ENCODE measurements around the gene GPR132.
"Not testable (repeated sequence)": the region's sequence is repeated elsewhere in the genome, so short reads cannot be mapped to it uniquely, and the experiment has no call there.

Gene GPR132

DNA sequence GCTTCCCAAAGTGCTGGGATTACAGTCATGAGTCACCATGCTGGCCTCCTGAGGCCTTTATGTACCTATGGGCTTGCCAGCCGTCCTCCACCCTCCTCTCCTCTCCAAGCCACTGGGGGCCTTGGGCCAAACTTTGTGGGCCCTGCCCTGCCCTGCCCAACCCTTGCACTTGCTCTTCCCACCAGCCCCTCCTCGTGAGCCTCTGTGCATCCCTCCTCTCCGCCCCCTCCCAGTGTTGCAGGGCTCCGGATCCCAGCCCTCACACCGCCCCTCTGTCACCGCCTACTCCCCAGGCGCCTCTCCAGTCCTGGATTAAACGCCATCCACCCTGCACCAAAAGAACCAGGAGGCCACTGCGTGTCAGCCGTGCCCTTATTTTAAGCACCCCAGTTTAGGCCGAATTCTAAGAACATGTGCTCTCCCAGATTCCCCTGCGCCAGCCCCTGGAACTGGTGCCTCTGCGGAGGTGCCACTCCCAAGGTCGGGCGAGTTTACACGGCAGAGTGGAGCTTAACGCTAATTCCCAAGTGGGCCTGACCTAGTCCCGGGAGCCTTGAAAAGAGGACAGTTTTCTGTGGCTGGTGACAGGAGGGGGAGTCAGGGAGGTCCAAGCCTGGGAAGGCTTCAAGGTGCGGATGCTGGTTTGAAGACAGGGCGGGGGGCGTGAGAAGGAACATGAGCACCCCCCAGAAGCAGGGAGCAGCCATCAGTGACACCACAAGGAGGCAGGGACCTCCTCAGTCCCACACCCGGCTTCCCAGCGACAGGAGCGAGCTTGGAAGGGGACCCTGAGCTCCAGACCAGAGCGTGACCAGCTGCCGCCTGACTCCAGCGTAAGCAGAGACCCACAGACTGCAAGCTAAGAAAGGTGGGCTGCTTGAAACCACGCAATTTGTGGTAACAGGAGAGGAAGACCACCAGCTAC is 23.1 kb downstream of the GPR132 start:
- no peak for DNase-seq (ENCODE audit: low read depth)

DNA sequence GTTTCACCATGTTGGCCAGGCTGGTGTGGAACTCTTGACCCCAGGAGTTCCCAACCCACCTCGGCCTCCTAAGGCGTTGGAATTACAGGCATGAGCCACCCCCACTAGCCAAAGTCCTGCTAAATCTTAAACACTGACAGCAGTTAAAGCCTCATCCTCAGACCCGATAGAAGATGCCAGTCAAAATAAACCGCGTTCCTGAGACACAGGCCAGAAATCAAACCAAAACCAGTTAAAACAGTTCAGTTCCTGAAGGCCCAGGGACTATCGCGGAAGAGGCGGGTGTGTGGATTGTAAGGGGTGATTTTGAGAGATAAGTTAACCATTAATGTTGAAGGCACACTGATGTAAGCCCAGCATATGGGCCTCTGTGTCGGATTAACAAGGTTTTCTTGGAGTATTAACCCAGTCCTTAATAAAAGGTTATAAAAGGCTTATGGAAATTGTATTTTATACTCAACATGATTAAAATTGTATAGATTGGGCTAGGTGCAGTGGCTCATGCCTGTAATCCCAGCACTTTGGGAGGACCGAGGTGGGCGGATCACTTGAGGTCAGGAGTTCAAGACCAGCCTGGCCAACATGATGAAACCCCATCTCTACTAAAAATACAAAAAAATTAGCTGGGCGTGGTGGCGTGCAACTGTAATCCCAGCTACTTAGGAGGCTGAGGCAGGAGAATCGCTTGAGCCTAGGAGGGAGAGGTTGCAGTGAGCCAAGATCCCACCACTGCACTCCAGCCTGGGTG is 25.6 kb downstream of the GPR132 start:
- DNase-seq (ENCODE audit: low read depth) = no peak

DNA sequence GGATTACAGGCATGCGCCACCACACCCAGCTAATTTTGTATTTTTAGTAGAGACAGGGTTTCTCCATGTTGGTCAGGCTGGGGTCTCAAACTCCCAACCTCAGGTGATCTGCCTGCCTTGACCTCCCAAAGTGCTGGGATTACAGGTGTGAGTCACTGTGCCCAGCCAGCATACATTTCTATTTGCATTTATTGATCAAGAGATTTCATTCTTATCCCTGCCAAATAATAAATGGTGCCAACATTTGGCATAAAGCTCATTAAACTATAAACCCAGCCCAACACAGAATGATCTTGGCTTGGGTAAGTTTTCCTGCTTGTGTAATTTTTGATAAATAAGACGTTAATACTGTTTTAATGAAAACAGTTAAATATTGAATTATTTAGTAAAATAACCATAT is 29.6 kb downstream of the GPR132 start:
- not testable (repeated sequence) for DNase-seq (ENCODE audit: low read depth)

DNA sequence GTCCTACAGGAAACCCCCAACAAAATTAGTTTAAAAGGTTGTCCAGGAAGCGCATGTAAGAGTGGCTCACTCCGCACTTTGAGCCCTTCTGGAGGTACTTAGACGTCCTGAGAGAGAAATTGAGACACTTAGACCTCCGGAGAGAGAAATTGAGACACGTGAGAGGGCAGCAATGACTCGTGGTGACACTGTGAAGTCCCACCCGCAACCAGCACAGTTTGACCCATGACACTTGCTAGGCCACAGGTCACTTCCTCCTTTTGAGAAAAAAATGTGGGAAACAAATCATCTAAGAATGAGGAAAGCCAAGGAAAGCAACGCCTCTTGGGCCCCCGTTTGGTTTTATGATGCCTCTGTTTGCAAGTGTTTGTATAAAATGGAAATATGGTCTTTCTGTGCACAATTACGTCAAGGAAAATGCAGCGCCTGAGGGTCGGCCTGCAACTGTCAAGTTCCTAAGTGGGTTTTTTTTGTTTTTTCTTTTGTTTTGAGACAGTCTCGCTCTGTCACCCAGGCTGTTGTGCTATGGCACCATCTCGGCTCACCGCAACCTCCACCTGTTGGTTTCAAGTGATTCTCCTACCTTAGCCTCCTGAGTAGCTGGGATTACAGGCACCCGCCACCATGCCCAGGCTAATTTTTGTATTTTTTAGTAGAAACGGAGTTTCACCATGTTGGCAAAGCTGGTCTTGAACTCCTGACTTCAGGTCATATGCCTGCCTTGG is 30.8 kb downstream of the GPR132 start:
- DNase-seq (ENCODE audit: low read depth) = no peak

DNA sequence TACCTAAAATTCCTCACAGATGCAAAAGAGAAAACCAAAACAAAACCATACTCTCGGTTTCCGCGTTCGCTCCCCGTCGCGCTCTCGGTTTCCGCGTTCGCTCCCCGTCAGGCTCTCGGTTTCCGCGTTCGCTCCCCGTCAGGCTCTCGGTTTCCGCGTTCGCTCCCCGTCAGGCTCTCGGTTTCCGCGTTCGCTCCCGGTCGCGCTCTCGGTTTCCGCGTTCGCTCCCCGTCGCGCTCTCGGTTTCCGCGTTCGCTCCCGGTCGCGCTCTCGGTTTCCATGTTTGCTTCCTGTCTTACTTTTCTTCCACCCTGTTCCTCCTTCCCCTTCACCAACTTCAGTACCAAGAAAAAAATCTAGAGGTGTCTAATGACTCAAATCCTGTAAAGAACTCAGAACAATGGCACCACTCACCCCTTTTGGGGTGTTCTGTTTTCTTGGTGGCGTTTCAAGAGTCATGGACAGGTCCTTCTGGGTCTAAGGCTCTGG is 31.8 kb downstream of the GPR132 start:
- not testable (repeated sequence) for DNase-seq (ENCODE audit: low read depth)

DNA sequence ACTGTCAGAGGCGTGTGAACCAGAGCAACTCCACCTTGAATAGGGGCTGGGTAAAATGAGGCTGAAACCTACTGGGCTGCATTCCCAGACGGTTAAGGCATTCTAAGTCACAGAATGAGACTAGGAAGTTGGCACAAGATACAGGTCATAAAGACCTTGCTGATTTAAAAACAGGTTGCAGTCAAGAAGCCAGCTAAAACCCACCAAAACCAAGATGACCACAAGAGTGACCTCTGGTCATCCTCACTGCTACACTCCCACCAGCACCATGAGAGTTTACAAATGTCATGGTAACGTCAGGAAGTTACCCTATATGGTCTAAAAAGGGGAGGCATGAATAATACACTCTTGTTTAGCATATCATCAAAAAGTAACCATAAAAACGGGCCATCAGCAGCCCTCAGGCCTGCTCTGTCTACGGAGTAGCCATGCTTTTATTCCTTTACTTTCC is 32.8 kb downstream of the GPR132 start:
- DNase-seq (ENCODE audit: low read depth) = not testable (repeated sequence)

DNA sequence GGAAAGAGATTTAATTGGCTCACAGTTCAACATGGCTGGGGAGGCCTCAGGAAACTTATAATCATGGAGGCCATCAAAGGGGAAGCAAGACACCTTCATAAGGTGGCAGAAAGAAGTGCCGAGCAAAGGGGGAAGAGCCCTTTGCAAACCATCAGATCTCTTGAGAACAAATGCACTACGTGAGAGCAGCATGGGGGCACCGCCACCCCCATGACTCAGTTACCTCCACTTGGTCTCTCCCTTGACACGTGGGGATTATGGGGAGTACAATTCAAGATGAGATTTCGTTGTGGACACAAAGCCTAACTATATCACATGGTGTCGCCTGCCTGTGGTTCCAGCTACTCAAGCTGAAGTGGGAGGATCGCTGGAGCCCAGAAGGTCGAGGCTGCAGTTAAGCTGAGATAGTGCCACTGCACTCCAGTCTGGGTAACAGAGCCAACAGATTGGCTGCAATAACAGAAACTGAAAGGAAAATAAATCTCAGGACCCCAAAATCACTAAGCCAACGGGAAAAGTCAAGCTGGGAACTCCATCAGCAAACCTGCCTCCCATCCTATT is 34.3 kb downstream of the GPR132 start:
- no peak for DNase-seq (ENCODE audit: low read depth)

DNA sequence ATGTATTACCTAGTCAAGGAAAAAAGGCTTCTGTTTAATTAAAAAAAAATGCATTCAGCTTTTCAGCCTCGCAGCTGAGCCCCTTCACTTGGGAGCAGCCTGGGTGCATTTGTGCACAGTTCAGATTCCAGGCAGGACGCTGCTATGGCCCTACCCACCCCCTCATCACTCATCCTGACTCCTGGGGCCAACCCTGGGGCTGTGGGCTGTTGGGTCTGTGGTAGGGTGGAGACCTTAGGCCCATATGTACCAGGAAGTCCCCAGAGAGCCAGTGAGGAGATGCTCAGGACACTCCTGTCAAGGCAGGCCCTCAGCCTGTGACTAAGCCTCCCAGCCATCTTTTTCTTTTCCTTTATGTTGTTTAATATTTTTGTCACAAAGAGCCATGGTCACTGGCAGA is 35.0 kb downstream of the GPR132 start:
- no peak for DNase-seq (ENCODE audit: low read depth)

DNA sequence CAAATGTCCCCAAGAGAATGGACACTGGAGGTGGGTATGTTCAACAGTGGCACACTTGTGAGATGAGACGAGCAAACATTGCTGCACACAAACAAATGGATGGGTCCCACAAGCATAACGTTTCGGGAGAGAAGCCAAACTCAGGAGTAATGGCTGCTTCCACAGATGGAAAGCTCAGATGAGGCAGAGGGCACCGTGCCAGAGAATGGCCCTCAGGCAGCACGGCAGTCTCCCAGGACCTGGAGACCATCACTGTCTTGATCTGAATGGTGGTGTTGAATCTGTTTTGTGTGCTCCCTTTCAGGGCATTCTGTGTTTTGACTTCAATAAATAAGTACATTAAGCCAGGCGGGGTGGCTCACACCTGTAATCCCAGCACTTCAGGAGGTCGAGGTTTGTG is 35.8 kb downstream of the GPR132 start:
- DNase-seq (ENCODE audit: low read depth) = no peak

DNA sequence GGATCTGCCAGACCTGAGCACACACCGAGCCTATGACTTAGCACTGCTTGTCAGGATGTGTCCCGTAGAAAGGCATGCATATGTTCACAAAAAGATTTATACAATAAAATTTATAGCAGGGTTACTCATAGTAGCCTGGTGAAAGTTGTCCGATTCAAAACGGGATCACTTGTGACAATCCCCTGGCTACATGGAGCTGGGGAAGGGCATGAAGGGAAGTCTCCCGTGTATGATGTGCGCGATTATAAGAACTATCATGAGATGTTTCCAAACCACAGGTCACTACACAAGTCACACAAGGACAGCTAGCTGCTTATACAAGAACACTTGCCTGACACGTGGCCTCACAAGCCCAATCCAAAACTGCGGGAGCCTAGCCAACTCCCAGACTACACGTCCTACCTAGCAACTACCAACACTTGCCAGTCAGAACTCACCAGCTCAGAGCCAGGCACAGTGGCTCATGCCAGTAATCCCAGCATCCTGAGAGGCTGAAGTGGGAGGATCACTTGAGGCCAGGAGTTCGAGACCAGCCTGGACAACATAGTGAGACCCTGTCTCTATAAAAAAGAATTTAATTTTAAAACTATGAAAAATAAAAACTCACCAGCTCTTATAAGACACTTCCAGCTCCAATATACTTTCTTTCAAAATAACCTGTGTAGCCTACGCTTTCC is 36.8 kb downstream of the GPR132 start:
- no peak for DNase-seq (ENCODE audit: low read depth)

DNA sequence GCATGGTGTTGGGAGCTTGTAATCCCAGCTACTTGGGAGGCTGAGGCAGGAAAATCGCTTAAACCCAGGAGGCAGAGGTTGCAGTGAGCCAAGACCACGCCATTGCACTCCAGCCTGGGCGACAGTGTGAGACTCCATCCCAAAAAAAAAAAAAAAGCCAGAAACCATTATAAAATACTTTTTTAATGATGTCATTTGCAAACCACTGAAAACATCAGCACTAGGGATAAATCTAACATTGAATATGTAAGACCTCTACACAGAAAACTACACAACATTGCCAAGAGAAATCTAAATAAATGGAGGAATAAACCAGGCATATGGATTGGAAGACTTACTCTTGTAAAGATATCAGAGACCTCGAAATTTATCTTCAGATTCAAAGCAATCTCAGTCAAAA is 37.5 kb downstream of the GPR132 start:
- DNase-seq (ENCODE audit: low read depth) = not testable (repeated sequence)

DNA sequence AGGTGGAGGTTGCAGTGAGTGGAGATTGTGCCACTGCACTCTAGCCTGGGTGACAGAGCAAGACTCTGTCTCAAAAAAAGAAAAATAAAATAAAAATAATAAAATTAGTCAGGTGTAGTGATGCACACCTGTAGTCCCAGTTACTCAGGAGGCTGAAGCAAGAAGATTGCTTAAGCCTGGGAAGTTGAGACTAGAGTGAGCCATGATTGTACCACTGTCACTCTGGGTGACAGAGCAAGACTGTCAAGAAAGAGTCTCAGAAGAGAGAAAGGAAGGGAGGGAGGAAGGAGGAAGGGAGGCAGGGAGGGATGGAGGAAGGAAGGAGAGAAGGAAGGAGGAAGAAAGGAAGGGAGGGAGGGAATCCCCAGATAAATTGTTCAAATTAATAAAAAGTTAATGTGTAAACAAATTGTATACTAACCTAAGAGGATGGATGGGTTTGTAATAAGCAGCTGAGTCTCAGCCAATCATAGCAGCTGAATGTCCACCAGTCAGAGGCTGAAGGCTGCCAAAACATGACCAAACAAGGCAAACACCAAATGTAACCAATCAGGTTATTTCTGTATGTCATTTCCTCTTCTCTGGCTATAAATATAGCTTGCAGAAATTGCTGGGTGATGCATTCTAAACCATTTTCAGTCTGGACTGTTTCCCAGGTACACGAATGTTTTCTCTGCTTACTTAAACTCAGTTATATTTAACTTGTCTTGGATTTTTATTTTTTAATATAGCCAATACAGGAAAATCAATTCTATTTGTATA is 38.2 kb downstream of the GPR132 start:
- no peak for DNase-seq (ENCODE audit: low read depth)

DNA sequence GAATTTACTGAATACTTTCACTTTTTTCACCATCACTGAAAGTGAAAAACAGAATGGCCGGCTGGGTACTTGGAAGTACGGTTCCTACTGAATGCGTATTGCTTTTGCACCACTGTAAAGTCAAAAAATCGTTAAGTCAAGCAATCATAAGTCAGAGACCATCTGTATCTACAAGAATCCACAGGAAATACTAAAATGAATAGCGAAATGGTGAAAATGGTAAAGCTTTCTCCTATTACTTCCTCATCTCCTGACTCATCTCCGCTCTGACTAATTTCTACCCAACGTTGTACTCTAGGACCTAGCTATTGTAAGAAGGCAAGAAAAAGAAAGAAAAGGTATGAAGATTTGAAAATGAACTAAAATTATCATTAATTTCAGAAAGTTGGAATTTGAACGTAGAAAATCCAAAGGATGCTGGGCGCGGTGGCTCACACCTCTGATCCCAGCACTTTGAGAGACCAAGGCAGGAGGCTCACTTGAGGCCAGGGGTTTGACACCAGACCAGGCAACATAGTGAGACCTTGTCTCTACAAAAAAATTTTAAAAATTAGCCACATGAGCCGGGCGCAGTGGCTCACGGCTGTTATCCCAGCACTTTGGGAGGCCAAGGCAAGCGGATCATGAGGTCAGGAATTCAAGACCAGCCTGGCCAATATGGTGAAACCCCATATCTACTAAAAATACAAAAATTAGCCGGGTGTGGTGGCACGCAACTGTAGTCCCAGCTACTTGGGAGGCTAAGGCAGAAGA is 39.0 kb downstream of the GPR132 start:
- DNase-seq (ENCODE audit: low read depth) = no peak

DNA sequence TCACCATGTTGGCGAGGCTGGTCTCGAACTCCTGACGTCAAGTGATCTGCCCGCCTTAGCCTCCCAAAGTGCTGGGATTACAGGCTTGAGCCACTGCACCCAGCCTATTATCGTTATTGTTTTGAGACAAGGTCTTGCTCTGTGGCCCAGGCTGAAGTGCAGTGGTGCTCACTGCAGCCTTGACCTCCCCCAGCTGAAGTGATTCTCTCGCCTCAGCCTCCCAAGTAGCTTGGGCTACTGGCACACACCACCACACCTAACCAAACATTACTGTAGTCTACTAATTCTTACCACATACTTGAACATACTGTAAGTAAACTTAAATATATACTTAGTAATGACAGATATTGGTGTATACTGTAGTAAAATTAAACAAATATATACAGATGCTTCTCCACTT is 39.8 kb downstream of the GPR132 start:
- DNase-seq (ENCODE audit: low read depth) = no peak

DNA sequence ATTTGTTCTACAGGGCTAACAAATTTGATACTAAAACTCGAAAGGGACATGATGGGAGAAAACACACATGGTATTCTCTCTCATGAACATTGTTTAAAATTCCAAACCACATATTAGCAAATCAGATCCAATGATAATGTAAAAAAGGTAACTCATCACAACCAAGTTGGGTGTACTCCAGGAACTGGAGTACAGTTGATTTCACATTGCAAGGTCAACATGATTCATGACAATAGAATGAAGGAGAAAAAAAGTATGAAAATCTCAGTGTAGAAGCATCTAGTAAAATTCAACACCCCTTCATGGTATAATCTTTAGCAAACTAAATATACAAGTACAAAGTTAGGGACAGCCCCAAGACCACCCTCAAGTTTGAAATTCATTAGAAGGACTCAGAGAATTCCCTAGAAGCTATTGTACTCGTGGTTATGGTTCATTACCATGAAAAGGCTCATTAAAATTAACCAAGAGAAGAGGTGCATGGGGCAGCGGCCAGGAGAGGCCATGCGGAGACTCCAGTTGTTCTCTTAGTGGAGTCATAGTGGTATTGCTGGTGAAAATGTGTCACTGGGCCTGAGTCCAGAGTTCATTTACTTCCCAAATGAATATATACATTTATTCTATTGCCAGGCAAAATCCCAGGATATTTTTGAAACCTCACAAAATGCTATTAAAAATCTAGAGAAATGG is 41.3 kb downstream of the GPR132 start:
- no peak for DNase-seq (ENCODE audit: low read depth)

DNA sequence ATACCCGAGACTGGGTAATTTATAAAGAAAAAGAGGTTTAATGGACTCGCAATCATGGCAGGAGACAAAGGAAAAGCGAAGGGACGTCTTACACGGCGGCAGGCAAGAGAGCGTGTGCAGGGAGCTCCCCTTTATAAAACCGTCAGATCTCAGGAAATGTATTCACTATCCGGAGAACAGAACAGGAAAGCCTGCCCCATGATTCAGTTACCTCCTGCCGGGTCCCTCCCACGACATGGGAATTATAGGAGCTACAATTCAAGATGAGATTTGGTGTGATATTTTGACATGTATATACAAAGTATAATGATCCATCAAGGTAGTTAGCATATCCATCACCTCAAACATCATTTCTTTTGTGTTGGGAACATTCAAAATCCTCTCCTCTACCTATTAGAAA is 42.1 kb downstream of the GPR132 start:
- no peak for DNase-seq (ENCODE audit: low read depth)

DNA sequence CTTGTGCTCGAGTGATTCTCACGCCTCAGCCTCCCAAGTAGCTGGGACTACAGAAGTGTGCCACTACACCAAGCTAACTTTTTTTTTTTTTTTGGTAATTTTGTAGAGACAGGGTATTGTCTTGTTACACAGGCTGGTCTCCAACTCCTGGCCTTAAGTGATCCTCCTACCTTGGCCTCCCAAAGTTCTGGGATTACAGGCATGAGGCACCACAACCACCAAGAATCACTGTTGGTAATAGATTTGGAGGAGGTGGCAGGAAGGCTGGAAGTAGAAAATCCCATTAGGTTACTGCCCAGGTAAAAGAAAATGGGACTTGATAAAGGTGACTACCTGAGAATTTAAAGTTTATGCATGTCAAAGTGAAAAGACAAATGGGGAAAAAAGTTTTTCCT is 43.0 kb downstream of the GPR132 start:
- DNase-seq (ENCODE audit: low read depth) = no peak

DNA sequence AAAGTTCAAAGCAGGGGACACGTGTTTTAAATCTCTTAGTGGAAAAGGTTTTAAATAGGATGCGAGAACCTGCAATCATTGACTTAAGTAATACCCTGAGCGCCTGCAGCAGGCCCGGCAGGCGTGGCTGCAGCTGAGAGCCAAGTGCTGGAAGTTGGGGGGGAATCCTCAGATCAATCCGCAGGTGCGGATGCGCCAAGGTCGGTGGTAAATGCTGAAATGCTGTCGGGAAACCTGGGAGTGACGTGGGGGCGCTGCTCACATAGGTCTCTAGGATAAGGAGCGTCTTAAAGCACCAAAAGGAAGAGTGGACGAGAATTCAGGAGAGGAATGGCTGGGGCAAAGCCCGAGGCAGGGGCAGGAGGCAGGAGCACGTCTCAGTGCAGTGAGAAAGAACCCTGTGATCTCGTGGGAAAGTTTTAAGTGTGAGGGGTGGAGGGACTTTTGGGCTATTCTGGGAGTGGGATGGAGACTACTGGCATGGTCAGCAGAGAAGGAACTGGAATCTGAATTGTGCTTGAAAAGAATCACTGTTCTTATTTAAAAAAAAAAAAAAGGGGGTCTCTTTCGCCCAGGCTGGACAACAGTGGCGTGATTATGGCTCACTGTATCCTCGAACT is 43.5 kb downstream of the GPR132 start:
- DNase-seq (ENCODE audit: low read depth) = no peak
